GM12878 (cell line): ENCODE measurements around the gene PRKCE. TPM values are rescaled to one million over a fixed set of nuclear protein-coding genes. Genes with fewer than 3 reads are reported as not detected.

ENCODE experiments used
- ATAC-seq: fragments of 200-7000 bp; cut with Tn5 transposase; 3 replicates; pipeline ENCODE4 v1.9.1; 2020; ENCODE audit warnings: mild to moderate bottlenecking, moderate library complexity
- BruUV-seq: library from RNA; stranded (reverse); fragments of 400-500 nt; replicated peaks from 2 replicates; lab custom pipeline; 2021; lab: Mats Ljungman, UMichigan
- CTCF ChIA-PET: fragments of 300-600 bp; sonication (Branson Sonifier 250); formaldehyde crosslinking; extraction: SDS; loops from one replicate; lab custom pipeline; 2021; ENCODE audit warnings: inconsistent platforms; lab: Yijun Ruan, JAX
- POLR2A ChIA-PET: fragments of 350-600 bp; formaldehyde crosslinking; extraction: SDS; loops from one replicate; lab custom pipeline; 2021; ENCODE audit warnings: inconsistent platforms; lab: Charles Lee
- RAD21 ChIA-PET: fragments of 300-600 bp; sonication (Branson Sonifier 250); formaldehyde crosslinking; loops from one replicate; lab custom pipeline; 2023; ENCODE audit warnings: antibody characterized with exemption; ENCODE audit not compliant: unreplicated experiment; lab: Charles Lee
- SMC1A ChIA-PET: fragments of 300-600 bp; sonication (Branson Sonifier 250); formaldehyde crosslinking; loops from one replicate; lab custom pipeline; 2023; ENCODE audit not compliant: unreplicated experiment, uncharacterized antibody; lab: Charles Lee
- DNase-seq: peaks from one replicate; pipeline ENCODE4 v3.0.0-alpha.2; 2011; ENCODE audit warnings: low read depth, low spot score
- FAIRE-seq: peaks from 3 replicates; lab custom pipeline; 2011; peaks lifted over from hg19 to GRCh38; lab: Jason Lieb, UNC
- H2AFZ ChIP-seq: 2 replicates; pipeline ENCODE4 v1.6.0; 2011; ENCODE audit warnings: low read depth, low read length, control low read depth; ENCODE audit not compliant: control insufficient read depth
- H3K27ac ChIP-seq: 2 replicates; pipeline ENCODE4 v1.5.1; 2011; ENCODE audit warnings: control low read depth; ENCODE audit not compliant: control insufficient read depth, insufficient read depth
- H3K27me3 ChIP-seq, 2 experiments: replicated peaks in 1 of 2; 2 replicates each; pipeline versions ENCODE4 v1.6.0 to v1.6.1; 2011; ENCODE audit warnings: low read length in 1 of 2; ENCODE audit not compliant: control insufficient read depth in 2 of 2, insufficient read depth in 2 of 2
- H3K36me3 ChIP-seq, 2 experiments: 2 replicates each; pipeline ENCODE4 v1.5.1; 2011; ENCODE audit warnings: low read length in 1 of 2; ENCODE audit not compliant: control insufficient read depth in 2 of 2, insufficient read depth in 2 of 2
- H3K4me1 ChIP-seq: 2 replicates; pipeline ENCODE4 v1.6.1; 2011; ENCODE audit warnings: mild to moderate bottlenecking, low read length, moderate library complexity, mixed read lengths; ENCODE audit not compliant: control insufficient read depth, insufficient read depth
- H3K4me2 ChIP-seq: 2 replicates; pipeline ENCODE4 v1.6.0; 2011; ENCODE audit warnings: control low read depth; ENCODE audit not compliant: control insufficient read depth, insufficient read depth
- H3K4me3 ChIP-seq: fragments of 200-600 bp; sonication (generic); 2 replicates; pipeline ENCODE4 v1.5.1; 2016
- H3K79me2 ChIP-seq: 2 replicates; pipeline ENCODE4 v1.6.0; 2011; ENCODE audit warnings: low read length; ENCODE audit not compliant: control insufficient read depth, insufficient read depth
- H3K9ac ChIP-seq: 2 replicates; pipeline ENCODE4 v1.8.0; 2011; ENCODE audit warnings: low read length, control low read depth, mixed read lengths; ENCODE audit not compliant: control insufficient read depth, insufficient read depth
- H3K9me3 ChIP-seq: replicated peaks from 3 replicates; pipeline ENCODE4 v1.5.1; 2011; ENCODE audit warnings: mild to moderate bottlenecking, low read length; ENCODE audit not compliant: control insufficient read depth, insufficient read depth
- H4K20me1 ChIP-seq: 2 replicates; pipeline ENCODE4 v1.6.0; 2011; ENCODE audit not compliant: control insufficient read depth, insufficient read depth
- DPF2 ChIP-seq: fragments of 450-650 bp; IDR thresholded peaks from 2 replicates; pipeline ENCODE4 v1.6.1; 2017; ENCODE audit warnings: mild to moderate bottlenecking
- GATAD2B ChIP-seq: fragments of 450-650 bp; conservative IDR thresholded peaks from 2 replicates; pipeline ENCODE4 v1.6.1; 2017; ENCODE audit warnings: low read depth, mild to moderate bottlenecking, moderate library complexity
- IKZF1 ChIP-seq: fragments of 450-650 bp; conservative IDR thresholded peaks from 2 replicates; pipeline ENCODE4 v1.6.1; 2017; ENCODE audit warnings: antibody characterized with exemption, mild to moderate bottlenecking
- IKZF2 ChIP-seq, 2 experiments: fragments of 450-650 bp; IDR thresholded peaks; 2 replicates each; pipeline ENCODE4 v1.6.1; 2017; ENCODE audit warnings: mild to moderate bottlenecking in 2 of 2, moderate library complexity in 2 of 2
- NBN ChIP-seq: fragments of 450-650 bp; IDR thresholded peaks from 2 replicates; pipeline ENCODE4 v1.6.1; 2016
- NFYB ChIP-seq: IDR thresholded peaks from 2 replicates; pipeline ENCODE4 v1.6.1; 2011; ENCODE audit warnings: low read depth, mild to moderate bottlenecking, low read length, improper control_type of control experiment, moderate library complexity; ENCODE audit not compliant: insufficient read depth
- SMC3 ChIP-seq: IDR thresholded peaks from 2 replicates; pipeline ENCODE4 v1.6.1; 2011; ENCODE audit warnings: low read length, improper control_type of control experiment, borderline replicate concordance
- SREBF2 ChIP-seq: IDR thresholded peaks from 2 replicates; pipeline ENCODE4 v1.6.1; 2012; ENCODE audit warnings: mild to moderate bottlenecking, low read length
- STAT3 ChIP-seq: IDR thresholded peaks from 2 replicates; pipeline ENCODE4 v1.6.1; 2011; ENCODE audit warnings: low read depth, low read length, improper control_type of control experiment
- YY1 ChIP-seq: IDR thresholded peaks from 2 replicates; pipeline ENCODE4 v1.6.1; 2011; ENCODE audit warnings: low read depth, mild to moderate bottlenecking, low read length
- ZNF24 ChIP-seq: fragments of 450-650 bp; IDR thresholded peaks from 2 replicates; pipeline ENCODE4 v1.6.1; 2017; ENCODE audit warnings: antibody characterized with exemption, mild to moderate bottlenecking
- WGBS: methylation state at CpG from one replicate; pipeline ENCODE4 v1.1.6; 2016; ENCODE audit warnings: low lambda C conversion rate; ENCODE audit not compliant: insufficient replicate concordance, insufficient coverage; ENCODE audit errors: missing lambda C conversion rate; 5-methylcytosine and 5-hydroxymethylcytosine counted together
- in situ Hi-C: fragments of 300-500 bp; cut with MboI; formaldehyde crosslinking; loops from 9 replicates; pipeline ENCODE4 v1.14.3; 2018; ENCODE audit warnings: mixed read lengths
- intact Hi-C: fragments of 100-400 bp; cut with micrococcal nuclease; formaldehyde crosslinking; loops from one replicate; pipeline ENCODE4 v1.14.2; 2022; ENCODE audit not compliant: unreplicated experiment
- polyA plus RNA-seq, 11 experiments: library from polyadenylated mRNA; depleted of rRNA in 4 of 11; unstranded in 6 of 11; stranded (reverse) in 5 of 11; fragments of >200 nt; fragmentation: Nextera tagmentation in 4 of 11; fragmentation: Illumina TruSeq in 1 of 11; extraction: Ambion mirVana in 4 of 11; extraction: Trizol in 1 of 11; gene quantifications; 1 replicate in 1 of 11; 2 replicates in 10 of 11; pipeline versions ENCODE4 v1.2.1 to v1.2.3, GENCODE V29; 2011 to 2016; ENCODE audit warnings: inconsistent platforms in 2 of 11, missing spikeins in 2 of 11, low read depth in 1 of 11
- total RNA-seq, 4 experiments: library from RNA; depleted of rRNA in 3 of 4; stranded (reverse); fragments of >200 nt in 3 of 4; fragmentation: Illumina TruSeq in 1 of 4; extraction: Trizol in 1 of 4; gene quantifications; 2 replicates each; pipeline versions ENCODE4 v1.2.1 to v1.2.3, GENCODE V29; 2013 to 2021
- TF ChIP-seq, protein P1 (sequence below): fragments of 450-650 bp; IDR thresholded peaks from 2 replicates; pipeline ENCODE4 v1.6.1; 2017; ENCODE audit warnings: mild to moderate bottlenecking, moderate library complexity
- TF ChIP-seq, protein P2 (sequence below), 3 experiments: IDR thresholded peaks in 2 of 3; conservative IDR thresholded peaks in 1 of 3; 2 replicates each; pipeline ENCODE4 v1.5.1; 2011; ENCODE audit warnings: low read depth in 3 of 3, low read length in 3 of 3, mild to moderate bottlenecking in 3 of 3, control low read depth in 2 of 3, moderate library complexity in 2 of 3, inconsistent platforms in 1 of 3, mixed read lengths in 1 of 3; ENCODE audit not compliant: control insufficient read depth in 2 of 3, insufficient read depth in 1 of 3; ENCODE audit errors: extremely low read depth in 1 of 3
- TF ChIP-seq, protein P3 (sequence below): fragments of 450-650 bp; conservative IDR thresholded peaks from 2 replicates; pipeline ENCODE4 v1.6.1; 2017; ENCODE audit warnings: mild to moderate bottlenecking, moderate library complexity

PRKCE gene
- total and polyA plus RNA-seq, 10 of the 15 experiments (the other 5 are each of a cell fraction or from before 2014, with no cell fraction given) = 2.6 to 28.2 (median 11.3) TPM

DNA sequence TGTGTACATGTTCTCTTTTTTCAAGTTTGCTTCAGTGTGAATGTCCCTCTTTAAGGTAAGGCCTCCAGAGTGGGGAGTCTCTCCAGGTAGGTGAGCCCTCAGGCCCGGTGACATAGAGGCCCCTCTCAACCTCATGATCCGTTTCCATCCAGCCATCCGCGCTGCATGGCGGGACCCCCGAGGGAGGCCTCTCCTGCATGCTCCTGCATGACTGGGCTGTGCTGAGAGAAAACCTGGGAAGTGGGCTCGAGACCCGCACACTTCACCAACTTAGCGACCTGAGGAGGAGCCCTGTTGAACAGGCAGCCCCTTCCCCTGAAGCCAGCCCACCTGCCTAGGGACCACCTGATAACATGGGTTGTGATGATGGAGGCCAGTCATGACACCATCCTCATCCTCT lies 514.4 kb downstream of the PRKCE start:
- 80% methylated on average over 9 of the region's 9 CpGs for WGBS
- in situ Hi-C loops = no loop called here
- no peaks in the 10 kb centered on the region for H3K9me3 ChIP-seq
- POLR2A ChIA-PET = no interaction called here
- no peak overlapping the region for H2AFZ ChIP-seq
- H3K4me2 ChIP-seq = no peak overlapping the region
- RAD21 ChIA-PET = no interaction called here
- H3K9ac ChIP-seq = no peak overlapping the region
- FAIRE-seq (no peak), ATAC-seq (no peak), DNase-seq (no peak)
- H3K4me3 ChIP-seq = no peak overlapping the region
- no TSS peak for BruUV-seq
- no peaks in the 10 kb centered on the region for H3K27me3 ChIP-seq
- peaks cover 3 to 6% of the 10 kb centered on the region in 2 experiments; a peak in 3 of 4 replicates for H3K36me3 ChIP-seq
- CTCF ChIA-PET = no interaction called here
- no peaks in the 10 kb centered on the region for H4K20me1 ChIP-seq
- intact Hi-C loops = no loop called here
- no peaks in the 10 kb centered on the region for H3K4me1 ChIP-seq
- H3K27ac ChIP-seq = no peak overlapping the region
- no peaks in the 10 kb centered on the region for H3K79me2 ChIP-seq
- TF ChIP-seq SMC3 = no peak
- TF ChIP-seq, protein P1, sequence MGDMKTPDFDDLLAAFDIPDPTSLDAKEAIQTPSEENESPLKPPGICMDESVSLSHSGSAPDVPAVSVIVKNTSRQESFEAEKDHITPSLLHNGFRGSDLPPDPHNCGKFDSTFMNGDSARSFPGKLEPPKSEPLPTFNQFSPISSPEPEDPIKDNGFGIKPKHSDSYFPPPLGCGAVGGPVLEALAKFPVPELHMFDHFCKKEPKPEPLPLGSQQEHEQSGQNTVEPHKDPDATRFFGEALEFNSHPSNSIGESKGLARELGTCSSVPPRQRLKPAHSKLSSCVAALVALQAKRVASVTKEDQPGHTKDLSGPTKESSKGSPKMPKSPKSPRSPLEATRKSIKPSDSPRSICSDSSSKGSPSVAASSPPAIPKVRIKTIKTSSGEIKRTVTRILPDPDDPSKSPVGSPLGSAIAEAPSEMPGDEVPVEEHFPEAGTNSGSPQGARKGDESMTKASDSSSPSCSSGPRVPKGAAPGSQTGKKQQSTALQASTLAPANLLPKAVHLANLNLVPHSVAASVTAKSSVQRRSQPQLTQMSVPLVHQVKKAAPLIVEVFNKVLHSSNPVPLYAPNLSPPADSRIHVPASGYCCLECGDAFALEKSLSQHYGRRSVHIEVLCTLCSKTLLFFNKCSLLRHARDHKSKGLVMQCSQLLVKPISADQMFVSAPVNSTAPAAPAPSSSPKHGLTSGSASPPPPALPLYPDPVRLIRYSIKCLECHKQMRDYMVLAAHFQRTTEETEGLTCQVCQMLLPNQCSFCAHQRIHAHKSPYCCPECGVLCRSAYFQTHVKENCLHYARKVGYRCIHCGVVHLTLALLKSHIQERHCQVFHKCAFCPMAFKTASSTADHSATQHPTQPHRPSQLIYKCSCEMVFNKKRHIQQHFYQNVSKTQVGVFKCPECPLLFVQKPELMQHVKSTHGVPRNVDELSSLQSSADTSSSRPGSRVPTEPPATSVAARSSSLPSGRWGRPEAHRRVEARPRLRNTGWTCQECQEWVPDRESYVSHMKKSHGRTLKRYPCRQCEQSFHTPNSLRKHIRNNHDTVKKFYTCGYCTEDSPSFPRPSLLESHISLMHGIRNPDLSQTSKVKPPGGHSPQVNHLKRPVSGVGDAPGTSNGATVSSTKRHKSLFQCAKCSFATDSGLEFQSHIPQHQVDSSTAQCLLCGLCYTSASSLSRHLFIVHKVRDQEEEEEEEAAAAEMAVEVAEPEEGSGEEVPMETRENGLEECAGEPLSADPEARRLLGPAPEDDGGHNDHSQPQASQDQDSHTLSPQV = no peak
- no peak for TF ChIP-seq YY1
- TF ChIP-seq ZNF24 = no peak
- no peak for TF ChIP-seq GATAD2B
- no peak for TF ChIP-seq SREBF2
- no peak for TF ChIP-seq DPF2
- TF ChIP-seq IKZF1 = no peak
- TF ChIP-seq IKZF2 (IDR thresholded peaks at IDR 0.05) = no peak
- TF ChIP-seq NBN = no peak
- TF ChIP-seq, protein P2, sequence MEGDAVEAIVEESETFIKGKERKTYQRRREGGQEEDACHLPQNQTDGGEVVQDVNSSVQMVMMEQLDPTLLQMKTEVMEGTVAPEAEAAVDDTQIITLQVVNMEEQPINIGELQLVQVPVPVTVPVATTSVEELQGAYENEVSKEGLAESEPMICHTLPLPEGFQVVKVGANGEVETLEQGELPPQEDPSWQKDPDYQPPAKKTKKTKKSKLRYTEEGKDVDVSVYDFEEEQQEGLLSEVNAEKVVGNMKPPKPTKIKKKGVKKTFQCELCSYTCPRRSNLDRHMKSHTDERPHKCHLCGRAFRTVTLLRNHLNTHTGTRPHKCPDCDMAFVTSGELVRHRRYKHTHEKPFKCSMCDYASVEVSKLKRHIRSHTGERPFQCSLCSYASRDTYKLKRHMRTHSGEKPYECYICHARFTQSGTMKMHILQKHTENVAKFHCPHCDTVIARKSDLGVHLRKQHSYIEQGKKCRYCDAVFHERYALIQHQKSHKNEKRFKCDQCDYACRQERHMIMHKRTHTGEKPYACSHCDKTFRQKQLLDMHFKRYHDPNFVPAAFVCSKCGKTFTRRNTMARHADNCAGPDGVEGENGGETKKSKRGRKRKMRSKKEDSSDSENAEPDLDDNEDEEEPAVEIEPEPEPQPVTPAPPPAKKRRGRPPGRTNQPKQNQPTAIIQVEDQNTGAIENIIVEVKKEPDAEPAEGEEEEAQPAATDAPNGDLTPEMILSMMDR (IDR thresholded peaks at IDR 0.05 in 2 of 3, conservative IDR thresholded peaks at IDR 0.05 in 1 of 3; ENCODE audit: control insufficient read depth in 2 of 3, extremely low read depth in 1 of 3, insufficient read depth in 1 of 3, low read depth in 3 of 3, low read length in 3 of 3) = no peak
- no peak for TF ChIP-seq STAT3
- no peak for TF ChIP-seq NFYB
- TF ChIP-seq, protein P3, sequence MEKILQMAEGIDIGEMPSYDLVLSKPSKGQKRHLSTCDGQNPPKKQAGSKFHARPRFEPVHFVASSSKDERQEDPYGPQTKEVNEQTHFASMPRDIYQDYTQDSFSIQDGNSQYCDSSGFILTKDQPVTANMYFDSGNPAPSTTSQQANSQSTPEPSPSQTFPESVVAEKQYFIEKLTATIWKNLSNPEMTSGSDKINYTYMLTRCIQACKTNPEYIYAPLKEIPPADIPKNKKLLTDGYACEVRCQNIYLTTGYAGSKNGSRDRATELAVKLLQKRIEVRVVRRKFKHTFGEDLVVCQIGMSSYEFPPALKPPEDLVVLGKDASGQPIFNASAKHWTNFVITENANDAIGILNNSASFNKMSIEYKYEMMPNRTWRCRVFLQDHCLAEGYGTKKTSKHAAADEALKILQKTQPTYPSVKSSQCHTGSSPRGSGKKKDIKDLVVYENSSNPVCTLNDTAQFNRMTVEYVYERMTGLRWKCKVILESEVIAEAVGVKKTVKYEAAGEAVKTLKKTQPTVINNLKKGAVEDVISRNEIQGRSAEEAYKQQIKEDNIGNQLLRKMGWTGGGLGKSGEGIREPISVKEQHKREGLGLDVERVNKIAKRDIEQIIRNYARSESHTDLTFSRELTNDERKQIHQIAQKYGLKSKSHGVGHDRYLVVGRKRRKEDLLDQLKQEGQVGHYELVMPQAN = no peak
- SMC1A ChIA-PET = interaction anchor here (0.9 kb wide), 1 partner anchor 63 kb away, joined by 3 read pairs; no protein-coding TSS in a partner anchor
